Astrocyte of the spinal cord (primary cell): ENCODE results near the gene NDUFAF4.

Experiments
- DNase-seq: peaks from one replicate; pipeline ENCODE4 v3.0.0; 2011; ENCODE audit warnings: low read depth, low spot score
- H3K4me3 ChIP-seq: 2 replicates; pipeline ENCODE4 v1.5.1; 2011; ENCODE audit warnings: low read depth, mild to moderate bottlenecking, low read length, moderate library complexity
- in situ Hi-C: cut with HindIII; loops from 2 replicates; pipeline ENCODE4 v1.10.0; 2017; ENCODE audit warnings: low sequenced_read_pairs
- TF ChIP-seq, protein P1 (sequence below): IDR thresholded peaks from 2 replicates; pipeline ENCODE4 v1.5.1; 2012; ENCODE audit warnings: low read depth, mild to moderate bottlenecking, low read length, inconsistent platforms

The NDUFAF4 gene

DNA sequence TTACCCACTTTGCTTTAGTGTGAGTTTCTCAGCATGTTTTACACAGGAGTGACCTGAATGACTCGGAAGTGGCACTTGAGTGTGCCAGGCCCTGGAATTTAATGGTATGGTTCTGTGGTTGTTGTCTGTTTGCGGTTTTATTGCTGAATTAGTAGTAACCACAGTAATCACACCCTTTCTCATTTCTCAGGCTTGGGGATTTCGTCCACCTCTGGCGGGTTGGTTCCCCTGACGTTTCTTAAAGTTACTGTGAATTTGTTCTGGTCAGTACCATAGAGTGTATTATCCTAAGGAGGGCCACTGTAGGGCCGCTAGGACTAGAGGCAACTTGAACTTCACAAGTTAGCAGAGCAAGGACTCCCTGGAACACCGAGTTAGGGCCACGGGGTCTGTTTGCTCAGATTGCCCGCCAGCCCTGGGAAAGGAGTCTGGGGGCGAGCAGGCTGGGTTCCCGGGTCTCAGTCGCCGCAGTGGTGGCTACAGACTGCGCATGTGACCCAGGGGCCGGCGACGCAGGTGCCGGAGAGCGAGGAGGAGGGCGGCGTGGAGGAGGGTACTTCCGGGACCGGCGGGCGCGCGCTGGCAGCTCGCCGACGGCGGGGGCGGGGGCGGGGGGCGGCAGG is 26.3 kb upstream of the NDUFAF4 start:
- in situ Hi-C loops, result no loop called here
- TF ChIP-seq, protein P1, sequence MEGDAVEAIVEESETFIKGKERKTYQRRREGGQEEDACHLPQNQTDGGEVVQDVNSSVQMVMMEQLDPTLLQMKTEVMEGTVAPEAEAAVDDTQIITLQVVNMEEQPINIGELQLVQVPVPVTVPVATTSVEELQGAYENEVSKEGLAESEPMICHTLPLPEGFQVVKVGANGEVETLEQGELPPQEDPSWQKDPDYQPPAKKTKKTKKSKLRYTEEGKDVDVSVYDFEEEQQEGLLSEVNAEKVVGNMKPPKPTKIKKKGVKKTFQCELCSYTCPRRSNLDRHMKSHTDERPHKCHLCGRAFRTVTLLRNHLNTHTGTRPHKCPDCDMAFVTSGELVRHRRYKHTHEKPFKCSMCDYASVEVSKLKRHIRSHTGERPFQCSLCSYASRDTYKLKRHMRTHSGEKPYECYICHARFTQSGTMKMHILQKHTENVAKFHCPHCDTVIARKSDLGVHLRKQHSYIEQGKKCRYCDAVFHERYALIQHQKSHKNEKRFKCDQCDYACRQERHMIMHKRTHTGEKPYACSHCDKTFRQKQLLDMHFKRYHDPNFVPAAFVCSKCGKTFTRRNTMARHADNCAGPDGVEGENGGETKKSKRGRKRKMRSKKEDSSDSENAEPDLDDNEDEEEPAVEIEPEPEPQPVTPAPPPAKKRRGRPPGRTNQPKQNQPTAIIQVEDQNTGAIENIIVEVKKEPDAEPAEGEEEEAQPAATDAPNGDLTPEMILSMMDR, result no peak
- no peak for DNase-seq
- H3K4me3 ChIP-seq, result peak overlapping the region; percentile 60

DNA sequence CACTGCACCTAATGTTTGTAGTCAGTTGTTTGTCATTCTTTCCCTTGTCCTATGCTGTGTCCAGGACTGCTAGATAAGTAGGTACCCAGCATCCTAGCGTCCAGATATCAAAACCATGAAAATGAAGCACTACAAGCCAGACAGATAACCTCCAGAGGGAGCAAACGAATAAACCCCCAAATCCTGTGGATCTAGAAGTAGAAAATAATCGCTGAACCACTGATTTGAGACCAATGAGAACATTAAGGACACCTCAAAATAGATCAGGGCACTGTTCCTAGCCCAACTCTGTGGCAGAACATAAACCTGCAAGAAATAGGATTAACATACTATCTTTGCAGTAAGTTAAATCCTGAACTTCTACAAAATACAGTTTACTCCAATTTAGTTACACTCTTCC is 25.7 kb upstream of the NDUFAF4 start:
- in situ Hi-C loops, result no loop called here
- TF ChIP-seq, protein P1, result no peak
- DNase-seq, result no peak
- H3K4me3 ChIP-seq, result no peak overlapping the region

DNA sequence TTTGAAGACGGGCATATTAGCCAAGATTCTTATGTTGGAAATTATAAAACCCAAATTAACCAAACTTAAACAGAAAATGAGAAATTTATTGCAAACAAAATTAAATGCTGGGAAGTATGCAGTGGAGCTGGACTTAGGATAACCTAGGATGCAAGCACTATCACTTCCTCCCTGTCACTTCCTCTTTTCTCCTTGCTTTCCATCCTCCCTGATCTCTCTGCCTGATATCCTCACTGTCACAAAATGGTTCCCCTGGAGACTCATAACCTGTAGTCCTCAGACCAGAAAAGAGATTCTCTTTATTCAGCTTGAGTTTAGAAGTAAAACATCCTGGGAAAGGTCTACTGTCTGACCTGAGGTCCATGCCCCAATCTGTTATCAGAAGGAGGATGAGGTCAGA is 19.4 kb upstream of the NDUFAF4 start:
- TF ChIP-seq, protein P1, result no peak
- H3K4me3 ChIP-seq, result no peak overlapping the region
- in situ Hi-C loops, result no loop called here
- no peak for DNase-seq

DNA sequence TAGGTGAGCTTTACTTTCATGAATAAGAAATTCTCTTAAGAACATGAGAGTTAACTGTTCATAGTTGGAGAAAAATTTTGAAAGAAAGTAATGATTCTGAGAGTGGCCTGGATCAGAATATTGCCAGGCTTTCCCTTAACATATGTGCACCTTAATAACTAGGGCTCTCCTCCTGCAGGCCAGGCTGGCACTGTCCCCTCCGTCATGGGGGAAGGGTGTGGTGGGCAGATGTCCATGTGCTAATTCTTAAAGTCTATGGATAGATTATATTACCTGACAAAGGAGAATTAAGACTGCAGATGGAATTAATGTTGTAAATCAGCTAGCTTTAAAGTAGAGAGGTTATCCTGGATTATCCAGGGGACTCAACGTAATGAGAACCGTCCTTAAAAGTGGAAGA is 15.9 kb upstream of the NDUFAF4 start:
- TF ChIP-seq, protein P1, result no peak
- in situ Hi-C loops, result no loop called here
- H3K4me3 ChIP-seq, result no peak overlapping the region
- DNase-seq, result no peak

DNA sequence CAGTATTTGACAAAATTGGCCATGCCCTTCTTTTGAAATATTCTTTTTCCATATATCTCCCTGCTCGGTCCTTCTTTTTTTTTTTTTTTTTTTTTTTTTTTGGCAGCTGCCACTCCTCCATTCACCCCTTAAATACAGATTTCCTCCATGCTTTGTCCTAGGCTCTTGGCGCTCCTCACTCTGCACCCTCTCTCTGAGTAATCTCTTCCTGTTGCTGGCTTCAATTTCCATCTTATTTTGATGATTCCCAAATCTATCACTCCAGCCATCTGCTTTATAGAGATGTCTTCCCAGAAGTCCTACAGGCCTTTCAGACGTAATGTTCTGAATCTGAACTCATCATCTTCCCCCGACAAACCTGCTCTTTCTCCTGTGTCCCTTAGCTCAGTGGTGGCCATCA is 14.1 kb upstream of the NDUFAF4 start:
- in situ Hi-C loops, result no loop called here
- TF ChIP-seq, protein P1, result no peak
- DNase-seq, result no peak
- H3K4me3 ChIP-seq, result no peak overlapping the region

DNA sequence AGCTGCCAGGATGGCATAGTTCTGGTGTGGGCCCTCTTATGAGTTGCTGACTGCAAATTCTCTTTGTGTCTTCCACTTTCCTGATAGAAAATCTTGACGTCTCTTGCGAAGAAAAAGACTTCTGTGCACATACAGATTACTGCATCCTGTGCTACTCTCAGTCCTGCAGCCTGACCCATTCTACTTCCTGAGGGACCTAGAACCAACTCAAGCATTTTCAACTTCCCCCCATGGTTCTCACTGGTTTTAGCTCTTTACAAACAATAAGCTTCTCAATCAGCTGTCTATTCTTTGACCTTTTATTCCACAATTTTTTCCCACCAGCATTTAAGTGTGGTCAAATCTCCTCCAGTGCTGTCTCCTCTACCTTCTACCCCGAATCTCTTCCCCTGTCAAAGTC is 13.5 kb upstream of the NDUFAF4 start:
- DNase-seq, result no peak
- in situ Hi-C loops, result no loop called here

More for the DNA sequence above, 13.5 kb upstream of the NDUFAF4 start:
- H3K4me3 ChIP-seq, result no peak overlapping the region
- TF ChIP-seq, protein P1, result no peak
